Measurements from ENCODE around the gene FOXO6.

FOXO6 gene

GRCh38 chr1:41385398-41386195 is 24.4 kb downstream of the FOXO6 start:
- no peak for DNase-seq (ENCODE audit: low read depth)

DNA sequence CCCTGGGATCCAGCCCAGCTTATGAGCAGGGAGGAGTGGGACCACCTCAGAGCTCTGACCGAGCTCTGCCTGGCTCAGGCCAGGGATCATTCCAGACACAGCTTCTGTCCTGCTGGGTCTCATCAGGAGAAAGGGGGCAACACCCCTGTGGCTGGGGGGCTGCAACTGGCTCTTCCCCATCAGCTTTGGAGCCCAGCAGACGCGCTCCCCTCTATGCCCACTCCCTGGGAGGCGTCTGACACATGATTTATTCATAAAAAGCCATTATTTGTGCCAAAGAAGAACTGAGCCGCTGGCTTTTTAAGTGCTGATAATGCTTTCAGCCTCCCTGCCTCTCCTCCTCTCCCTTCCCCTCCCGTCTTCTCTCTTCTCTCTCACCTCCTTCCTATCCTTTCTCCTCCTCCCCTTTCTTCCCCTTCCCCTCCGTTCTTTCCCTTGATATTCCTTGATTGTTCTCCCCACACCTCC is 25.0 kb downstream of the FOXO6 start:
- DNase-seq (ENCODE audit: low read depth), result no peak

DNA sequence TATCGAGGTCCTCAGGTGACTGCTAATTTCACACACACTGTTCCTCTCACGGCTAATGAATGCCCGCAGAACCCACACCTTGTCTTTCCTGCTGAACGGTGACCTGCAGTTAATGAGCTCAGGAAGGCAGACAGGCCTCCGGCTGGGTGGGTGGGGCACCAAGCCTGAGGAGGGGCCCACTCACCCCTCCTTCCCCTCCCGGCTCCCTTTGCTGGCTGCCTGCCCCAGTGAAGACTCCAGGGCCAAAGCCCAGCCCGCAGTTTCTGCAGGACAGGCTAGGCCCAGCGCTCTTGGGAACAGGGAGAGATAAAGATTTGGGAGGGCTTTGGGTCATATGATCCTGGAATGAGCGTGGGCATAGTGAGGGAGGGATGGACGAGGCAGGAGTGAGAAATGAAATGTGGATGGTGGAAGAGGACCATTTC is 26.4 kb downstream of the FOXO6 start:
- DNase-seq (ENCODE audit: low read depth), result no peak

GRCh38 chr1:41388510-41388909 is 27.3 kb downstream of the FOXO6 start:
- no peak for DNase-seq (ENCODE audit: low read depth)

DNA sequence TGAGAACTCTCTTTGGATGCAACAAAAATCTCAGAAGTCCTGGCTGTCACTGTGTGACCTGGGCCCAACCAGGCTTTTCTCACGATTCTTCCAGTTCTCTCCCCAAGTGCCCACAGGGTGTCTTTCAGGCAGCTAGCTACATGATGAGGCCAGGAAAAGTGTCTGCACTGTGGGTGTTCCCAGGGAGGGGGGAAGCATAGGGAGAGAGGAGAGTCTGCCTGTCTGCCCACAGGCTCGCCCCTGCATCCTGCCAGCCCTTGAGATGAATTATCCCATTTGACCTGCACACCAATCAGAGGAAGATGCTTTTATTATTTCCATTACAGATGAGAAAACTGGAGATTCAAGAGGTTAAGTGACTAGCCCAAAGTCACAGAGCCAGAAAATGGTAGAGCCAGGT is 27.8 kb downstream of the FOXO6 start:
- DNase-seq (ENCODE audit: low read depth), result no peak

GRCh38 chr1:41390166-41390565 is 28.9 kb downstream of the FOXO6 start:
- no peak for DNase-seq (ENCODE audit: low read depth)

DNA sequence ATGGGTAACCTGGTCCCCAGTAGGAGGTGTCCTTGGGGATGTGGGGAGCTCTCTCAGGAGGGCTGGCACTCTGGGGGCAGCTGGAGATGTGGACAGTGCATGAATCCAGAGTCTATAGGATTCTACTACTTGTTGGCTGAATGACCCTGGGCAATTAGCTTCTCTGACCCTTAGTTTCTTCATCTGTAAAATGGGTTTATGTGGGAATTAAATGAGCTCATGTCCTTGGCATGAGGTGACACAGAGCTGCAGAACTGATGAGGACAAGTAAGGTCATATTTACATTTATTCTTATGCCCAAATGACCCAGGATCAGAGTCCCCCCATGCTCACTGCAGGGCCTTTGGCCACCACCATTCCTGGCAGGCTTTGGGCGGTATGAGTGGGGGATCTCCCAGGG is 29.3 kb downstream of the FOXO6 start:
- DNase-seq (ENCODE audit: low read depth), result no peak

DNA sequence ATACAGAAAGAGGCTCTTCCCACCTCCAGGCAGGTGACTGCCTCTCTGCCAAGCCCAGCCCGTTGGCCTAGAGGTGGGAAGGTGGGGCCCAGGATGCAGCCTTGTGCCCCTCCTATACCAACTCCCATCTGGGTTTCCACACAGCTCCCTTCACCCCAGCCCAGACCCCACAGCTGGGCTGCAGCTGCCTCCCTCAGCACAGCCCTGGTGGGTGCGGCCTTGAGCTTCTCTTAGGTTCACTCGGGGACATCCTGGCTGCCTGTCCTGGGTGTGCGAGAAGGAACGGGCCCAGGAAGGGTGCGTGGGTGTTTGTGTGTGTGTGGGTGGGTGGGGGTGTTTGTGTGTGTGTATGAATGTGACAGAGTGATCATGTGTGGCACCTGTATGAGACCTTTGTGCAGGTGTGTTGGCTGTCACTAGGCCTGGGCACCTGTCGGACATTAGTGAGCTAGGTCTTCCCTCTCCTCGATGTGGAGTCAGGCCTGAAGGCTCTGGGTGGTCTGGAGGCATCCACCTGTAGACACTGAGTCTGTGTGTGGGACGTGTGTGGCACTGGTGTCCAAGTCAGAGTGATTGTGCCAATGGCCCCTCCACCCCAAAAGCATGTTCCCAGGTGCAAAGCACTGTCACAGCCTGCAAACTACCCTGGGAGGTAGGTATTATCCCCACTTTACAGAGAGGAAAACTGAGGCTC is 30.7 kb downstream of the FOXO6 start:
- DNase-seq (ENCODE audit: low read depth), result no peak

DNA sequence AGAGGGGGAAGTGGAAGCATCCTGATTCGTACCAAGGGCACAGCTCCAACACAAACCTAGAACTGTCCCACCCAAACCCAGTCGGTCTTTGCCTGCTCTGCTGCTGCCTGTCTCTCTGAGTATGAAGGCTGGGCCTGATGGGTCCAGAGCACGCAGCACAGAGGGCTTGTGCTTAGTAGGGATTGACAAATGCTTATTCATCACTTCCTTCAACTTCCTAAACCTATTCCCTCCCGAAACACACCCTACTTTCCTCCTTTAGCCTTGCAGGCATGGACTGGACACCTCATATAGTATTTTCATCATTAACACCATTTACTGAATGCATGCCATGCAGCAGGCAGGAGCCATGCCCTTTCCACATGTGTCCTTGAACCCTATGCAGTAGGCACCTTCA is 31.3 kb downstream of the FOXO6 start:
- DNase-seq (ENCODE audit: low read depth), result no peak

DNA sequence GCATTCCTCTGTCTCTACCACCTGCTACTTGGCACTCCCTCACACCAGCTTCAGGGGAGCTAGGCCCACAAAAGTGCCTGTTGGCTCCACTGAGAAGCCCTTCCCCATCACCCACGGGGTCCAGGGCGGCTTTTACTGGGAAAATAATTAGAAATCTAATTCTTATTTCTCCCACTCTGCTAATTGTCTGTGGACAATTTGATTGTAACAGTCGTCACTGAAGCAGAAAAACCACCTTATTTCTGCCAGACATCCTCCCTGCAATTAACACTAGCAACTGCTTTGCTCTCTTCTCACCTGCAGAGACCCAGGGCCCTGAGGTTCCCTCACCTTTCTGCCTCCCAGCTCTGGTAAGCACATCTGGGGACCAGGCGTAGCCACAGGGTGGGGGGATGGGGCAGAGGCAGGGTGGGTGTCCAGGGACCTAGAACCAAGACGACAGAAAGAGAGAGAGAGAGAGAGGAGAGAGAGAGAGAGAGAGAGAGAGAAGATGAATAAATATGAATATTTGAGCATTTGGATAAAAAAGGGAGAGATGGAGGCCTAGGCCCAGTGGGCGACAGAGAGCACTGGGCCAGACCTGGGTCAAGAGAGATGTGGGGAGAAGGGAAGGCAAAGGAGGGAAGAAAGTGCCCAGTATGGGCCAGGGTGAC is 32.6 kb downstream of the FOXO6 start:
- DNase-seq (ENCODE audit: low read depth), result no peak

- DNase-seq (ENCODE audit: low read depth), result no peak
These were observed 33.1 kb downstream of the FOXO6 start for GRCh38 chr1:41394369-41394744.

- DNase-seq (ENCODE audit: low read depth), result no peak
These were observed 34.0 kb downstream of the FOXO6 start for GRCh38 chr1:41394959-41395956.

- no peak for DNase-seq (ENCODE audit: low read depth)
These were observed 34.9 kb downstream of the FOXO6 start for GRCh38 chr1:41396084-41396483.

- DNase-seq (ENCODE audit: low read depth), result no peak
These were observed 35.8 kb downstream of the FOXO6 start for GRCh38 chr1:41397020-41397419.

GRCh38 chr1:41397753-41398330 is 36.6 kb downstream of the FOXO6 start:
- DNase-seq (ENCODE audit: low read depth), result no peak

DNA sequence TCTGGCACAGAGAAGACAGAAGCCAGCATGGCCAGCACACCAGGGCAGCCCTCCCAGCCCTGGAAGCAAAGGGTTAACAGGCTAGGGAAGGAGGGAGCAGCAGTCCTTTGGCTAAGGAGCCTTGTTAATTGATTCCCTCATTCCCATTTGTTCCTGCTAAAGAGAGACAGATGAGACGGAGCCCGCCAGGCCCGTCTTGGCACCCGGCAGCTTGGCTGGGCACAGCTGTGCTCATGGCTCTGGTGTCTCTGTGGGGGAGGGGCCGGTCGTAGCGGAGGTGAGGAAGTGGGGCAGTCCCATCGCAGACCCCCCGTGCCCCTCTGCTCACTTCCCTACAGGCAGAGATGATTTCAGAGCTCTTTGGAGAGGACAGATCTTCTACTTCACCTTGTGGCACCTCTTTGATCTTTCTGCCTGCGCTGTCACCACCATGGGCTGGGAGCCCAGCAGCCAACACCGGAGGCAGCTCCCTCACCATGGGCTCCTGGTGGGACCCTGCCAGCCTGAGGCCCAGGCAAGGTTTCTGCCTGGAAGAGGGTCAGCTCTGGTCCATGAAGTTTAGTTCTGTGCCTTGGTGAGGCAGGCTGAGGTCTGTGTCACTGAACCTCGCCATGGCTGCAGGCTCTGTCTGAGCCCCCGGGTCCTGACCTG is 38.0 kb downstream of the FOXO6 start:
- no peak for DNase-seq (ENCODE audit: low read depth)

- no peak for DNase-seq (ENCODE audit: low read depth)
These were observed 39.0 kb downstream of the FOXO6 start for GRCh38 chr1:41400225-41400624.

DNA sequence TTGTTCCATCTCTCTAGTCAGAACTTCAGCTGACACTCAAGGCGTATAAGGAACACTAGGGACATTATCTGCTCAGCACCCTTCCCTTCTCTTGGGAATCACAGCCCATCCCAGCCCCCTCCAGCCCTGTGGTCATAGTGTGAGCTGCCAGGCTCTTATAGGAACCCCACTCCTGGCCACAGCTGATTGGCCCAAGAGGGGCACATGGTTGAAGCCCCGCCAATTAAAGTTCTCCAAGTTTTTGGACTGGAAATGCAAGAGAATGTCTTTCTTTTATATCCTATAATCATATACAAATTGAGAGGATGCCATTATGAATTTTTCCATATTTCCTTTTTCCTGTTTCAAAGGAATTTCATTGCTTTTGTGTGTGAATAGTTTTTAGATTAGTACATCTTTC is 40.7 kb downstream of the FOXO6 start:
- no peak for DNase-seq (ENCODE audit: low read depth)

GRCh38 chr1:41404308-41404761 is 43.1 kb downstream of the FOXO6 start:
- DNase-seq (ENCODE audit: low read depth), result no peak

DNA sequence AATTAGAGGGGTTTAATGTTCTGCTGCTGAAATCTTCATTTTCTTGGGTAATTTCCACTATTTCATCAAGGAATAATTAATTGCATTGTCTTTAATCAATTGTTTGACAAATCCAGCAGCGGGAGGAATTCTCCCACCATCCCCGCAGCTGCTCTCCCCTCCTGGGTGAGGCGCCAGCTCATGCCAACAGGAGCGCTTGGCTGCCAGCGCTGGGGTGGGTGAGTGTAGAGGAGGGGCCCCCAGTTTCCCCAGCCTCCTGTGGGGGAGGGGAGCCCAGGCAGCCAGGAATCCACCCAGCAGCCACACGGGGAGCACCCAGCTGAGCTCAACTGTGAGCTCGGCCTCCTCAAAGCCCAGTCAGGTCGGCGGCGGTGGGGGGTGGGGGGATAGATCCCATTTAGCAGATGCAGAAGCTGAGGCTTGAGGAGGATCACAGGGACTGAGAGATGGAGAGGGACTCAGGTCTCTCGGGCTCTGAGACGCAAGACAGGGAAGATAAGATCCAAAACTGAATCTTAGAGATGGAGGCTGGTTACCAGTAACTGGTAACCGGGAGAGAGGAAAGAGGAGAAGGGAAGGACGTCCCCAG is 46.5 kb downstream of the FOXO6 start:
- DNase-seq (ENCODE audit: low read depth), result no peak
